Measurements from ENCODE around the gene ASIC4. TPM values are rescaled to one million over a fixed set of nuclear protein-coding genes. Genes with fewer than 3 reads are reported as not detected.

The ASIC4 gene
- total and polyA plus RNA-seq, 2 of the 4 experiments (the other 2 are of a cell fraction) = 0.10 TPM; not detected in 1

GRCh38 chr2:219490600-219491130, 23.6 kb upstream of the ASIC4 start:
- H3K4me1 ChIP-seq (ENCODE audit: control insufficient read depth, insufficient read depth, low read length) = peaks cover 2% of the 10 kb centered on the region
- TF ChIP-seq, protein P1, sequence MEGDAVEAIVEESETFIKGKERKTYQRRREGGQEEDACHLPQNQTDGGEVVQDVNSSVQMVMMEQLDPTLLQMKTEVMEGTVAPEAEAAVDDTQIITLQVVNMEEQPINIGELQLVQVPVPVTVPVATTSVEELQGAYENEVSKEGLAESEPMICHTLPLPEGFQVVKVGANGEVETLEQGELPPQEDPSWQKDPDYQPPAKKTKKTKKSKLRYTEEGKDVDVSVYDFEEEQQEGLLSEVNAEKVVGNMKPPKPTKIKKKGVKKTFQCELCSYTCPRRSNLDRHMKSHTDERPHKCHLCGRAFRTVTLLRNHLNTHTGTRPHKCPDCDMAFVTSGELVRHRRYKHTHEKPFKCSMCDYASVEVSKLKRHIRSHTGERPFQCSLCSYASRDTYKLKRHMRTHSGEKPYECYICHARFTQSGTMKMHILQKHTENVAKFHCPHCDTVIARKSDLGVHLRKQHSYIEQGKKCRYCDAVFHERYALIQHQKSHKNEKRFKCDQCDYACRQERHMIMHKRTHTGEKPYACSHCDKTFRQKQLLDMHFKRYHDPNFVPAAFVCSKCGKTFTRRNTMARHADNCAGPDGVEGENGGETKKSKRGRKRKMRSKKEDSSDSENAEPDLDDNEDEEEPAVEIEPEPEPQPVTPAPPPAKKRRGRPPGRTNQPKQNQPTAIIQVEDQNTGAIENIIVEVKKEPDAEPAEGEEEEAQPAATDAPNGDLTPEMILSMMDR (conservative IDR thresholded peaks at IDR 0.05; ENCODE audit: low read depth, low read length) = no peak
- no peak for TF ChIP-seq NFE2L2 (IDR thresholded peaks at IDR 0.05; ENCODE audit: low read depth, low read length)
- no peak for TF ChIP-seq BHLHE40 (IDR thresholded peaks at IDR 0.05; ENCODE audit: low read depth, low read length)
- TF ChIP-seq RFX5 (IDR thresholded peaks at IDR 0.05; ENCODE audit: low read depth, low read length) = no peak
- no peak for TF ChIP-seq MAZ (IDR thresholded peaks at IDR 0.05; ENCODE audit: borderline replicate concordance, low read depth, low read length)
- TF ChIP-seq MXI1 (IDR thresholded peaks at IDR 0.05; ENCODE audit: borderline replicate concordance, low read depth, low read length) = no peak
- no peak for TF ChIP-seq POLR2A (IDR thresholded peaks at IDR 0.05; ENCODE audit: low read depth, low read length)
- no peak for TF ChIP-seq CEBPB (IDR thresholded peaks at IDR 0.05; ENCODE audit: low read depth, low read length)
- no peak for TF ChIP-seq CHD1 (IDR thresholded peaks at IDR 0.05; ENCODE audit: low read depth, low read length)
- TF ChIP-seq FOS (IDR thresholded peaks at IDR 0.05; ENCODE audit: low read depth, low read length) = no peak
- no peak for TF ChIP-seq USF2 (IDR thresholded peaks at IDR 0.05; ENCODE audit: low read depth, low read length)
- no peak for TF ChIP-seq RAD21 (IDR thresholded peaks at IDR 0.05; ENCODE audit: low read length)
- TF ChIP-seq, protein P2, sequence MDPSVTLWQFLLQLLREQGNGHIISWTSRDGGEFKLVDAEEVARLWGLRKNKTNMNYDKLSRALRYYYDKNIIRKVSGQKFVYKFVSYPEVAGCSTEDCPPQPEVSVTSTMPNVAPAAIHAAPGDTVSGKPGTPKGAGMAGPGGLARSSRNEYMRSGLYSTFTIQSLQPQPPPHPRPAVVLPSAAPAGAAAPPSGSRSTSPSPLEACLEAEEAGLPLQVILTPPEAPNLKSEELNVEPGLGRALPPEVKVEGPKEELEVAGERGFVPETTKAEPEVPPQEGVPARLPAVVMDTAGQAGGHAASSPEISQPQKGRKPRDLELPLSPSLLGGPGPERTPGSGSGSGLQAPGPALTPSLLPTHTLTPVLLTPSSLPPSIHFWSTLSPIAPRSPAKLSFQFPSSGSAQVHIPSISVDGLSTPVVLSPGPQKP (IDR thresholded peaks at IDR 0.05; ENCODE audit: borderline replicate concordance, low read depth, low read length) = no peak
- no peak for TF ChIP-seq MAFK (IDR thresholded peaks at IDR 0.05; ENCODE audit: low read depth, low read length)
- POLR2A ChIA-PET (ENCODE audit: unreplicated experiment) = no interaction called here

More at GRCh38 chr2:219490600-219491130, 23.6 kb upstream of the ASIC4 start:
- ATAC-seq (ENCODE audit: low read depth) (no peak), DNase-seq (no peak)
- no peak overlapping the region for H2AK5ac ChIP-seq (ENCODE audit: low read depth, low read length)
- H3K36me3 ChIP-seq (ENCODE audit: control insufficient read depth, insufficient read depth, low read length) = peaks cover 32% of the 10 kb centered on the region; the same call in 1 of the 2 replicates
- H4K91ac ChIP-seq (ENCODE audit: insufficient read depth, low read depth, low read length) = no peak overlapping the region
- H2AK9ac ChIP-seq (replicated peaks; ENCODE audit: low read depth, low read length, poor library complexity) = no peak overlapping the region
- no peak overlapping the region for H3K23ac ChIP-seq (ENCODE audit: low read depth, low read length)
- no peak overlapping the region for H3K4me3 ChIP-seq (ENCODE audit: insufficient read depth, low read depth, low read length)
- no peak overlapping the region for H4K8ac ChIP-seq (ENCODE audit: low read depth in 2 of 2, low read length in 2 of 2)
- H3K27me3 ChIP-seq (ENCODE audit: control insufficient read depth, insufficient read depth, low read length) = no peaks in the 10 kb centered on the region
- H2BK5ac ChIP-seq (ENCODE audit: low read depth, low read length, poor library complexity, severe bottlenecking) = no peak overlapping the region
- no peak overlapping the region for H3K56ac ChIP-seq (ENCODE audit: extremely low read depth, insufficient read depth, low read length)
- no peak overlapping the region for H3K27ac ChIP-seq (ENCODE audit: insufficient read depth, low read length)
- H2AFZ ChIP-seq (replicated peaks; ENCODE audit: low read length, poor library complexity) = no peak overlapping the region
- H3K14ac ChIP-seq (replicated peaks; ENCODE audit: low read depth, low read length) = no peak overlapping the region
- CTCF ChIA-PET = interaction anchor here (1.5 kb wide), 1 partner anchor 31 kb away, joined by 5 read pairs; no protein-coding TSS in a partner anchor
- no peak overlapping the region for H3K9ac ChIP-seq (ENCODE audit: low read depth, low read length)
- WGBS, 2 experiments (ENCODE audit: extremely low coverage in 2 of 2, insufficient read length in 1 of 2) = 97% methylated on average over 4 of the region's 10 CpGs; no CpG with 5 or more reads in 1 of the 2 experiments
- BruUV-seq (replicated peaks) = no TSS peak
- in situ Hi-C loops (cut with MboI; ENCODE audit: low sequenced_read_pairs) (no loop called here), dilution Hi-C loops (cut with HindIII; ENCODE audit: low sequenced_read_pairs, unreplicated experiment) (no loop called here), intact Hi-C loops (cut with micrococcal nuclease) (no loop called here)
- no peak overlapping the region for H3K4me2 ChIP-seq (ENCODE audit: low read depth, low read length)
- H3K9me1 ChIP-seq (ENCODE audit: insufficient read depth, low read length) = no peaks in the 10 kb centered on the region
- H3K4ac ChIP-seq (ENCODE audit: low read depth, low read length) = no peak overlapping the region
- no peaks in the 10 kb centered on the region for H4K20me1 ChIP-seq (ENCODE audit: insufficient read depth, low read length)
- no peak overlapping the region for H2BK15ac ChIP-seq (ENCODE audit: low read depth, low read length)
- no peaks in the 10 kb centered on the region for H3K9me3 ChIP-seq (ENCODE audit: control insufficient read depth, insufficient read depth, low read length)
- no peaks in the 10 kb centered on the region for H3K79me1 ChIP-seq (ENCODE audit: low read depth in 1 of 2, low read length in 2 of 2)
- H3K18ac ChIP-seq (ENCODE audit: low read depth, low read length) = no peak overlapping the region
- H4K5ac ChIP-seq (ENCODE audit: low read depth, low read length) = no peak overlapping the region
- no peak overlapping the region for H2BK20ac ChIP-seq (ENCODE audit: low read depth, low read length)
- H2BK120ac ChIP-seq (ENCODE audit: low read depth, low read length) = no peak overlapping the region
